Kidney epithelial cell (primary cell): ENCODE measurements around the gene ARFGEF3. TPM values are rescaled to one million over a fixed set of nuclear protein-coding genes. Genes with fewer than 3 reads are reported as not detected.

Experiments used
- DNase-seq: peaks from one replicate; pipeline ENCODE4 v3.0.0-alpha.2; 2010; ENCODE audit warnings: low read depth
- H3K27me3 ChIP-seq: 2 replicates; pipeline ENCODE4 v1.6.0; 2011; ENCODE audit warnings: low read length; ENCODE audit not compliant: control insufficient read depth, insufficient read depth
- H3K36me3 ChIP-seq: 2 replicates; pipeline ENCODE4 v1.5.1; 2011; ENCODE audit warnings: low read length; ENCODE audit not compliant: control insufficient read depth, insufficient read depth
- H3K4me3 ChIP-seq: 2 replicates; pipeline ENCODE4 v1.5.1; 2011; ENCODE audit warnings: low read depth, mild to moderate bottlenecking, control low read depth, low read length
- total RNA-seq: library from RNA; depleted of rRNA; stranded (reverse); fragments of >200 nt; gene quantifications from 2 replicates; pipeline ENCODE4 v1.2.3, GENCODE V29; 2015
- TF ChIP-seq, protein P1 (sequence below): IDR thresholded peaks from 2 replicates; pipeline ENCODE4 v1.5.1; 2011; ENCODE audit warnings: mild to moderate bottlenecking, moderate library complexity, low read length, control low read depth, inconsistent platforms; ENCODE audit not compliant: insufficient read depth, poor library complexity, severe bottlenecking

The ARFGEF3 gene
- total RNA-seq, 1 donor from 2014 or later = 11.1 TPM

DNA sequence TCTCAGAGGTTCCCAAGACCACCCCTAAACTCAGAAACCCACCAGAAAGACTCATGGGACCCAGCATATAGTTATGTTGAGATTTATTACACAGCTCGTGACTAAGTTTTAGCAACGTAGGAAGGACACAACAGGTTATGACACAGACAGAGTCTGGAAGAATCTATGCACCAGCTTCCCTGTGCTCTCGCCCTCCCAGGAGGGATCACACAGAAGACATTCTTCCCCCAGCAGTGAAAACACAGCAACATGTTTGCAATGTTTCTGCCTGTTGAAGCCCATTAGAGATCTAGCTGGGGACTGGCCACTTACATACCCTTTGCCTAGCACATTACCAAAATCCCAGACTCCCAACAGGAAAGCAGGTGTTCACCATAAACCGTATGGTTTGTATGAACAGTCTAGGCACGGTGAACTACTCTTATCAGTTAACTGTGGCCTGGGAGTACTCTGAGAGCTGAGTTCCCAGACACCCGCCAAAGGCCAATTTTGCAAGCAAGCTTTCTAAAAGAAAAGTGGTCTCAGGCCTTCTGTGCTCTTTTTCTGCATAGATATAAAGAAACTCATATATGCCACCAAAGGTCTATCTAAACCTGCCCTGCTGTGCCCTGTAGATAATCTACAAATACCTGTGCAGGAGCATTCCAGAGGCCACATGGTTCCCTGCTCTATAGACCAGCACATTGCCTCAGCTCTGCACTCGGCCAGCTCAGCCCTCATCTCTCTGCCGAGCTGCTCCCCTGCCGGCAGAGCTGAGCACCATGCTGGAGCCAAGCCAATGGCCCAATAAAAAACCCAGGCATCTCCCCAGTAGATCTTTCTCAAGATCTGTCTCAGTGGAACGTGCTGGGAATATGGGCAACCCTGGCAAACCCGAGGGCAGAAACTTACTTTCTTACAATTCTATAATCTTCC, 146.3 kb downstream of the ARFGEF3 start:
- Histone ChIP-seq H3K4me3 (no peak overlapping the region), H3K27me3 (no peaks in the 10 kb centered on the region), H3K36me3 (no peaks in the 10 kb centered on the region)
- no peak for DNase-seq
- TF ChIP-seq, protein P1, sequence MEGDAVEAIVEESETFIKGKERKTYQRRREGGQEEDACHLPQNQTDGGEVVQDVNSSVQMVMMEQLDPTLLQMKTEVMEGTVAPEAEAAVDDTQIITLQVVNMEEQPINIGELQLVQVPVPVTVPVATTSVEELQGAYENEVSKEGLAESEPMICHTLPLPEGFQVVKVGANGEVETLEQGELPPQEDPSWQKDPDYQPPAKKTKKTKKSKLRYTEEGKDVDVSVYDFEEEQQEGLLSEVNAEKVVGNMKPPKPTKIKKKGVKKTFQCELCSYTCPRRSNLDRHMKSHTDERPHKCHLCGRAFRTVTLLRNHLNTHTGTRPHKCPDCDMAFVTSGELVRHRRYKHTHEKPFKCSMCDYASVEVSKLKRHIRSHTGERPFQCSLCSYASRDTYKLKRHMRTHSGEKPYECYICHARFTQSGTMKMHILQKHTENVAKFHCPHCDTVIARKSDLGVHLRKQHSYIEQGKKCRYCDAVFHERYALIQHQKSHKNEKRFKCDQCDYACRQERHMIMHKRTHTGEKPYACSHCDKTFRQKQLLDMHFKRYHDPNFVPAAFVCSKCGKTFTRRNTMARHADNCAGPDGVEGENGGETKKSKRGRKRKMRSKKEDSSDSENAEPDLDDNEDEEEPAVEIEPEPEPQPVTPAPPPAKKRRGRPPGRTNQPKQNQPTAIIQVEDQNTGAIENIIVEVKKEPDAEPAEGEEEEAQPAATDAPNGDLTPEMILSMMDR = peak; percentile 21

DNA sequence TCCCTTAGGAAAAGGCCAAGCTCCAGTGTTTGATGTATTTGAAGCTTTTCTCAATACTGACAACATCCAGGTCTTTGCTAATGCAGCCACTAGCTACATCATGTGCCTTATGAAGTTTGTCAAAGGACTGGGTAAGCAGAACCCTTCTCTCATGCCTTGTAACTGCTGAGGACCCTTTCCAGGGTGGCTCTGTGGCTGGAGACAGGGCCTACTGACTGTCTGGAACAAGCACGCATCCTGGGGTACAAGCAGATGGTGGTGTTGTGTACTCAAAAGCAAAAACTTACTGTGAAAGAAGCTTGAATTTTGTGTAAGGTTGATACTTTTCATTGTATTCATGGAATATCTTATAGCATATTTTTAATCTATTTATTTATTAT, 147.0 kb downstream of the ARFGEF3 start:
- no peak for DNase-seq
- TF ChIP-seq, protein P1 = no peak
- Histone ChIP-seq H3K27me3 (no peaks in the 10 kb centered on the region), H3K4me3 (no peak overlapping the region), H3K36me3 (no peaks in the 10 kb centered on the region)

DNA sequence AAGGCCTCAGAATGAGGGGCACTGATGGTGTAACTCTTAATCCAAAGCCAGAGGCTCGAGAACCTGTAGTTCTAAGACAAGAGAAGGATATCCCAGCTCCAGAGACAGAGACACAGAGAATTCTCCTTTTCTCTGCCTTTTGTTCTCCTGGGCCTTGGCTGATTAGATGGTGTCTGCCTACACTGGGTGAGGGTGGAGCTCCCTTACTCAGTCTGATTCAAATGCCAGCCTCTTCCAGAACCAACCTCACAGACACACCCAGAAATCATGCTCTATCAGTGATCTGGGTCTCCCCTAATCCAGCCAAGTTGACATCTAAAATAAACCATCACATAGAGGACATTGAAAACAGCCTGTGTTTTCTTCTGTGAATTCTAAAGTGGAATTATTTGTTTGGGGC, 148.0 kb downstream of the ARFGEF3 start:
- no peaks in the 10 kb centered on the region for H3K36me3 ChIP-seq
- TF ChIP-seq, protein P1 = no peak
- no peaks in the 10 kb centered on the region for H3K27me3 ChIP-seq
- H3K4me3 ChIP-seq = no peak overlapping the region
- no peak for DNase-seq

DNA sequence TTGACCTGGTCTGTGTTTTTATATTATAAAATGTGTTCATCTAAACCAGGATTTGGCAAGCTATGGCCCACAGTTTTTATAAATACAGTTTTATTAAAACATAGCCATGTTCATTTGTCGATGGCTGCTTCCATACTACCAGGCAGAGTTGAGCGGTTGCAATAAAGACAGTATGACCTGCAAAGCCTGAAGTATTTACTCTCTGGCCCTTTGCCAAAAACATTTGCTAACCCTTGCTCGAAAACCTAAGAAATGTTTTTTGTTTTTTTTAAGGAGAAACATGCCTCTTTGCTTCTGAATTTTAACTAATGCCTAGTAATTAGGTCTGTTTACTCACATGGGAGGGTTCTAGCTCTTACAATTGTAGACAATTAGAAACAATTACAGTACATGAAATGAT, 148.6 kb downstream of the ARFGEF3 start:
- Histone ChIP-seq H3K36me3 (no peaks in the 10 kb centered on the region), H3K4me3 (no peak overlapping the region), H3K27me3 (no peaks in the 10 kb centered on the region)
- DNase-seq = no peak
- TF ChIP-seq, protein P1 = no peak

DNA sequence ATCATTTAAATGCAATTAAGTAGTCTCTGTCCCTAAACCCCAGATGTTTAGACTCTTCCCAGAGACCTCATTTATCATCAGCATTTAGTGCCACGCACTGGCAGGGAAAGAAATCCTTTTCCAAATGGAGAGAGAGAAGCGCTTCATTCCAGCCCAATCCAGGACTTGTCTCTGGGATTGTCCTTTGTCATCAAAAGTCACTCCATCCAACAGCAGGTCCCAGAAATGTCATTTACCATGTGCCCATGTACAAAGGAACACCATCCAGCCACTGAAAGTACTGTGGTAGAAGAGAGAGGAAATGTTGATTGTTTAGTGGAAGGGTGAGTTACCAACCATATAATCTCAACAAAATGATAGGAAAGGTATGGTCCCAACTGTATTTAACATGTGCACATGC, 149.1 kb downstream of the ARFGEF3 start:
- H3K27me3 ChIP-seq = no peaks in the 10 kb centered on the region
- no peak for DNase-seq
- H3K36me3 ChIP-seq = no peaks in the 10 kb centered on the region
- no peak overlapping the region for H3K4me3 ChIP-seq
- TF ChIP-seq, protein P1 = no peak

DNA sequence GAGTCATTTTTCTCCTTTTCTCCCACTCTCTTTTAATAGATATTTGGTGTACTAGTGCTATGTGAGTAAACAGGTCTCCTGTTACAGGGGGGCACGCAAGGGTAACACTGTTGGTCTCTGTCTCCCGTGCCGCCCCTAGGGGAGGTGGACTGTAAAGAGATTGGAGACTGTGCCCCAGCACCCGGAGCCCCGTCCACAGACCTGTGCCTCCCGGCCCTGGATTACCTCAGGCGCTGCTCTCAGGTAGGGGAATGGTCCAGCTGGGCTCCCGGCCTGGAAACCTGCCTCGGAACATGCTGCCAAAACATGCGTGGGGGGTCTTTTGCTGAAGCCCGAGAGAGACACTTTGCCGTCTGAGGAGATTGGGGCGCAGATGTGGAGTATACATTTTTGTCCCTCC, 149.5 kb downstream of the ARFGEF3 start:
- DNase-seq = no peak
- TF ChIP-seq, protein P1 = no peak
- Histone ChIP-seq H3K4me3 (no peak overlapping the region), H3K36me3 (no peaks in the 10 kb centered on the region), H3K27me3 (no peaks in the 10 kb centered on the region)
